LNCaP clone FGC (cell line): ENCODE measurements around the gene RELL2.

Source experiments
- DNase-seq: peaks from one replicate; pipeline ENCODE4 v3.0.0-alpha.2; 2011; ENCODE audit warnings: low read depth
- H3K4me3 ChIP-seq: 2 replicates; pipeline ENCODE4 v1.5.1; 2011; ENCODE audit warnings: mild to moderate bottlenecking, low read depth, low read length, control low read depth
- CTCF ChIP-seq: IDR thresholded peaks from 2 replicates; pipeline ENCODE4 v1.5.1; 2012; ENCODE audit warnings: mild to moderate bottlenecking; ENCODE audit not compliant: control insufficient read depth, insufficient read depth; ENCODE audit errors: extremely low read depth

RELL2 gene

GRCh38 chr5:141618804-141619554, 17.8 kb upstream of the RELL2 start, which contains the start of gene DIAPH1:
Gene DIAPH1, minus strand, starts transcription at chr5:141619000. Its CDS starts 86 bp downstream, at chr5:141618914.
- H3K4me3 ChIP-seq, result peak within 1 kb of the TSS; percentile 89
- peak; percentile 96 for TF ChIP-seq CTCF
- DNase-seq, result peak; percentile 87

DNA sequence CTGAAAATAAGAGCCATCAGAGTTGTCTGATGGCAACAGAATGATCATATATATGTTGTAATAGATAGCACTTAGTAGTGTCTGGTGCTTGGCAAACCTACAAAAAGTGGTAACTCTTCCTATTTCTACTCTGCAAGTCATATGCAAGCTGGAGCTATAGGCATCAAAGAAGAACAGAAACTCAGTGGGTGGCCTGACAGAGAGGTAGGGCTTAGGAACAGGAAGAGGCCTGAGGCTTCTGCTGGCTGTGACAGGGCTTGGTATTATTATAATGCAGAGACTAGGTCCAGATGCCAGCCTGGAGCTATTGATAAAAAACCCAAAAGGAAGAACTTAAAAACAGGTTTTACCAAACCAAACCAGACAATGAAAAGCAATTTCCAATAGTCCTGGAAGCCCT, 13.6 kb upstream of the RELL2 start:
- DNase-seq, result no peak
- no peak overlapping the region for H3K4me3 ChIP-seq
- no peak for TF ChIP-seq CTCF

GRCh38 chr5:141623611-141624010, 13.2 kb upstream of the RELL2 start:
- H3K4me3 ChIP-seq, result no peak overlapping the region
- no peak for TF ChIP-seq CTCF
- no peak for DNase-seq

- no peak for DNase-seq
- no peak for TF ChIP-seq CTCF
- H3K4me3 ChIP-seq, result no peak overlapping the region
These were observed 8.5 kb upstream of the RELL2 start for GRCh38 chr5:141628175-141628788.

DNA sequence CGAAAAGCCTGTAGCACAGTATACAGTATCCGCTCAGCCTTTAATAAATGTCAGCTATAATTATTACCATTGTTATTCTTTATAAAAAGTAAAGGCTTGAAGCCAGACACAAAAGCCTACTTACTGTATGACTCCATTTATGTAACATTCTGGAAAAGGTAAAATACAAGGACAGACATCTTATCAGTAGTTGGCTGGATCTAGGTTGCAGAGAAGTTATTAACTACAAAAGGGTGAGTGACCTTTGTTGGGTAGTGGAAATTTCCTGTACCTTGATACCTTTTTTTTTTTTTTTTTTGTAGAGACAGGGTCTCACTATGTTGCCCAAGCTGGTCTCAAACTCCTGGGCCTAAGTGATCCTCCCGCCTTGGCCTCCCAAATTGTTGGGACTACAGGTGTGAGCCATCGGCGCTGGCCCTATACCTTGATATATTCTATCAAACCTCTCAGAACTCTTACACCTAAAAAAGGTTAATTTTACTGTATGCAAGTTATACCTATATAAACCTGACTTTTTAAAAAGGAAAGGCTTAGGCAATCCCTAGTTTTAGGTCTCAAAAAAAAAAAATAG, 6.1 kb upstream of the RELL2 start:
- TF ChIP-seq CTCF, result no peak
- no peak for DNase-seq
- no peak overlapping the region for H3K4me3 ChIP-seq

DNA sequence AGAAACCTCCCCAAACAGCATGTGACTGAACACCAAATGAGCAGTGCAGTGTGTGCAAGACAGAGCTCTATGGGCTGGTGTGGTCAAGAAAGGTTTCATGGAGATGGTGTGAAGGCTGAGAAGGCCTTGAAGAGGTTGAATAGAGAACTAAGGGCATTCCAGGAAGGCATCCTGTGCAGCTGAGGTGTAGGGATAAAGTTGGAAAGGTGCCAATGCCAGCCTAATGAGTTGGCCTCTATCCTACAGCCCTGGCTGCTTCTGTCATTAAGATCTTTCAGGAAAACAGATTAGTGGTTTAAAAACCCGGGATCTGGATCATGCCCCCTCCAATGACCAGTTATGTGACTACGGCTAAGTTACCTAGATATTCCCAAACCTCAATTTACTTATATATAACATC, 4.1 kb upstream of the RELL2 start:
- TF ChIP-seq CTCF, result no peak
- DNase-seq, result no peak
- no peak overlapping the region for H3K4me3 ChIP-seq
